Mesenchymal stem cell (in vitro differentiated cells and primary cell): ENCODE measurements around the gene RPS13.
"Not testable (repeated sequence)": the region's sequence is repeated elsewhere in the genome, so short reads cannot be mapped to it uniquely, and the experiment has no call there.

ENCODE experiments used
- DNase-seq: peaks from one replicate; pipeline ENCODE4 v3.0.0-alpha.2; 2013
- H2AFZ ChIP-seq: one replicate; pipeline ENCODE4 v1.6.1; 2013; ENCODE audit warnings: low read depth, mild to moderate bottlenecking, control low read depth, inconsistent platforms, low read length, moderate library complexity
- H2AK5ac ChIP-seq: 2 replicates; pipeline ENCODE4 v1.6.1; 2013; ENCODE audit warnings: low read length, moderate library complexity, mild to moderate bottlenecking, inconsistent platforms; ENCODE audit not compliant: severe bottlenecking
- H2BK120ac ChIP-seq: one replicate; pipeline ENCODE4 v1.6.1; 2013; ENCODE audit warnings: low read depth, mild to moderate bottlenecking, inconsistent platforms, low read length, moderate library complexity
- H2BK12ac ChIP-seq, 2 experiments: one replicate each; pipeline ENCODE4 v1.6.1; 2013; ENCODE audit warnings: inconsistent platforms in 2 of 2, low read length in 2 of 2, mild to moderate bottlenecking in 2 of 2, moderate library complexity in 2 of 2, control low read depth in 1 of 2
- H2BK15ac ChIP-seq: one replicate; pipeline ENCODE4 v1.6.1; 2013; ENCODE audit warnings: mild to moderate bottlenecking, low read depth, inconsistent platforms; ENCODE audit not compliant: poor library complexity, severe bottlenecking
- H2BK5ac ChIP-seq: 2 replicates; pipeline ENCODE4 v1.6.1; 2013; ENCODE audit warnings: low read depth, mild to moderate bottlenecking, low read length, control low read depth, inconsistent platforms; ENCODE audit not compliant: poor library complexity, severe bottlenecking
- H3K14ac ChIP-seq, 2 experiments: one replicate each; pipeline ENCODE4 v1.6.1; 2013; ENCODE audit warnings: inconsistent platforms in 2 of 2, low read length in 2 of 2, control low read depth in 1 of 2, mild to moderate bottlenecking in 1 of 2, moderate library complexity in 1 of 2
- H3K18ac ChIP-seq, 2 experiments: one replicate each; pipeline ENCODE4 v1.6.1; 2013; ENCODE audit warnings: inconsistent platforms in 2 of 2, low read length in 2 of 2, control low read depth in 1 of 2, low read depth in 1 of 2, mild to moderate bottlenecking in 1 of 2
- H3K23ac ChIP-seq, 2 experiments: one replicate each; pipeline ENCODE4 v1.6.1; 2013; ENCODE audit warnings: inconsistent platforms in 2 of 2, low read length in 2 of 2, mild to moderate bottlenecking in 2 of 2, moderate library complexity in 2 of 2, control low read depth in 1 of 2
- H3K27ac ChIP-seq: 2 replicates; pipeline ENCODE4 v1.5.1; 2013; ENCODE audit warnings: mild to moderate bottlenecking, moderate library complexity, low read length, control low read depth, inconsistent platforms; ENCODE audit not compliant: poor library complexity, severe bottlenecking
- H3K27me3 ChIP-seq, 2 experiments: 2 replicates each; pipeline versions ENCODE4 v1.6.1 to v1.7.0; 2013; ENCODE audit warnings: low read length in 2 of 2, mild to moderate bottlenecking in 2 of 2, moderate library complexity in 2 of 2, control low read depth in 1 of 2, inconsistent platforms in 1 of 2; ENCODE audit not compliant: control insufficient read depth in 1 of 2, insufficient read depth in 1 of 2
- H3K36me3 ChIP-seq, 2 experiments: 2 replicates each; pipeline versions ENCODE4 v1.6.1 to v1.7.0; 2013; ENCODE audit warnings: low read length in 2 of 2, control low read depth in 1 of 2, inconsistent platforms in 1 of 2, low read depth in 1 of 2, mild to moderate bottlenecking in 1 of 2; ENCODE audit not compliant: insufficient read depth in 2 of 2, control insufficient read depth in 1 of 2
- H3K4ac ChIP-seq, 2 experiments: one replicate each; pipeline ENCODE4 v1.6.1; 2013; ENCODE audit warnings: inconsistent platforms in 2 of 2, low read length in 2 of 2, mild to moderate bottlenecking in 2 of 2, moderate library complexity in 2 of 2, control low read depth in 1 of 2, low read depth in 1 of 2
- H3K4me1 ChIP-seq: 2 replicates; pipeline ENCODE4 v1.6.1; 2013; ENCODE audit warnings: low read depth, low read length, control low read depth; ENCODE audit not compliant: control insufficient read depth, insufficient read depth
- H3K4me2 ChIP-seq: 2 replicates; pipeline ENCODE4 v1.6.1; 2013; ENCODE audit warnings: low read length, mild to moderate bottlenecking, inconsistent platforms; ENCODE audit not compliant: poor library complexity, severe bottlenecking
- H3K4me3 ChIP-seq, 2 experiments: 2 replicates each; pipeline versions ENCODE4 v1.5.1 to v1.7.0; 2013; ENCODE audit warnings: low read length in 2 of 2, mild to moderate bottlenecking in 2 of 2, control low read depth in 1 of 2, low read depth in 1 of 2; ENCODE audit not compliant: insufficient read depth in 1 of 2
- H3K79me1 ChIP-seq: replicated peaks from 2 replicates; pipeline ENCODE4 v1.6.1; 2013; ENCODE audit warnings: mild to moderate bottlenecking, control low read depth, low read length, inconsistent platforms; ENCODE audit not compliant: poor library complexity, severe bottlenecking
- H3K9ac ChIP-seq: 2 replicates; pipeline ENCODE4 v1.7.0; 2013; ENCODE audit warnings: mild to moderate bottlenecking, low read length, moderate library complexity
- H3K9me3 ChIP-seq: 2 replicates; pipeline ENCODE4 v1.7.0; 2013; ENCODE audit warnings: mild to moderate bottlenecking, low read length; ENCODE audit not compliant: control insufficient read depth
- H4K8ac ChIP-seq: one replicate; pipeline ENCODE4 v1.6.1; 2013; ENCODE audit warnings: inconsistent platforms, mild to moderate bottlenecking, low read length, moderate library complexity
- H4K91ac ChIP-seq: one replicate; pipeline ENCODE4 v1.6.1; 2013; ENCODE audit warnings: mild to moderate bottlenecking, low read length, inconsistent platforms
- WGBS: methylation state at CpG from one replicate; pipeline ENCODE4 v1.1.7; 2013; ENCODE audit warnings: mixed read lengths; 5-methylcytosine and 5-hydroxymethylcytosine counted together

RPS13 gene

DNA sequence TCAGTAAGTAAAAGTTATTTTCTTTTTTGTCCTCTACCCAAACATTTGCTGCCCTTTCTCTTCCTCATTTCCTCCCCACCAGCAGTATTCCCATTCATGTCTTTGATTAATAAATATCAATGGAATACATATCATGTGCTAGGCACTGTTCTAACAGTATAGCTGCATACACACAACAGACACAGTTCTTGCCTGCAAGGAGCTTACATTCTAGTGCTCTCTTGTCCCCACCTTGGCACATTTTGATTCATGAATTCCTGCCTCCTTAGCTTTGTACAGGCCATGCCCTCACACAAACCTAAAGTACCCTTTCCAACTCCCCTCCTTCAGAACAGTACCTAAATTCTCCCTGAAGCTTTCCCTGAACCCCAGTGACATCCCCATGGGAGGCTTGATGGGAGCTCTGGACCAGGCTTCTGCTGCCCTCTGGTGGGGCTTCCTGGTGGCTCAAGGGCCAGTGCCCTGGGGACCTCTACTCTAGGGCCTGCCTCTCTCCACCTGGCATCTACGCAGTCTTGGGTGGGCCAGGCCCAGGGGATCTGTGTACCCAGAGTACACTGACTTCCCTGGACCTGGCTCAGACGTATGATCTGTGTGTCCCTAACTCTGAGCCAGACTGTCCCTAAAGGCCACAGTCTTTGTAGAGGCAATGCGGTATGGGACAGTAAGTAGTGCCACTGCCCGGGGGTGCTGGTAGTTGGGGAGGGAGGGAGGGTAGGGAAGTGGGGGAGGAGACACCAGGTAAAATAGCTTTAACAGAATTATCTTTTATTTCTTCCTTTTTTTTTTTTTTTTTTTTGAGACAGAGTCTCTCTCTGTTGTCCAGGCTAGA is 14.1 kb downstream of the RPS13 start:
- no peaks in the 10 kb centered on the region for H3K79me1 ChIP-seq
- no peak overlapping the region for H3K4me3 ChIP-seq
- H2BK12ac ChIP-seq = no peak overlapping the region
- H3K27me3 ChIP-seq = no peaks in the 10 kb centered on the region
- H2AK5ac ChIP-seq = no peak overlapping the region
- H2AFZ ChIP-seq = no peak overlapping the region
- no peaks in the 10 kb centered on the region for H3K9me3 ChIP-seq
- peak; percentile 59 for DNase-seq
- H3K9ac ChIP-seq = no peak overlapping the region
- H3K27ac ChIP-seq = no peak overlapping the region
- no peak overlapping the region for H3K14ac ChIP-seq
- no peak overlapping the region for H3K4ac ChIP-seq
- no peak overlapping the region for H2BK120ac ChIP-seq
- no peaks in the 10 kb centered on the region for H3K36me3 ChIP-seq
- no peak overlapping the region for H4K8ac ChIP-seq
- H3K4me1 ChIP-seq = no peaks in the 10 kb centered on the region
- no peak overlapping the region for H3K23ac ChIP-seq
- no peak overlapping the region for H3K18ac ChIP-seq
- no peak overlapping the region for H3K4me2 ChIP-seq
- H2BK15ac ChIP-seq = no peak overlapping the region
- WGBS = 72% methylated on average over 3 of the region's 4 CpGs
- no peak overlapping the region for H2BK5ac ChIP-seq
- H4K91ac ChIP-seq = no peak overlapping the region

DNA sequence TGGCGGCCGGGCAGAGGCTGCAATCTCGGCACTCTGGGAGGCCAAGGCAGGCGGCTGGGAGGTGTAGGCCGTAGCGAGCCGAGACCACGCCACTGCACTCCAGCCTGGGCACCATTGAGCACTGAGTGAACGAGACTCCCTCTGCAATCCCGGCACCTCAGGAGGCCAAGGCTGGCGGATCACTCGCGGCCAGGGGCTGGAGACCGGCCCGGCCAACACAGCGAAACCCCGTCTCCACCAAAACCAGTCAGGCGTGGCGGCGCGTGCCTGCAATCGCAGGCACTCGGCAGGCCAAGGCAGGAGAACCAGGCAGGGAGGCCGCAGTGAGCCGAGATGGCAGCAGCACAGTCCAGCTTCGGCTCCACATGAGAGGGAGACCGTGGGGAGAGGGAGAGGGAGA is 26.3 kb downstream of the RPS13 start:
- 93% methylated on average over 21 of the region's 27 CpGs for WGBS
- DNase-seq, H3K36me3 ChIP-seq, H3K4me1 ChIP-seq, H3K18ac ChIP-seq, H3K79me1 ChIP-seq, H4K8ac ChIP-seq, H3K9me3 ChIP-seq, H2AK5ac ChIP-seq, H2BK120ac ChIP-seq, H3K27me3 ChIP-seq, H3K4me3 ChIP-seq, H2BK15ac ChIP-seq, H4K91ac ChIP-seq, H2BK5ac ChIP-seq, H3K14ac ChIP-seq, H2AFZ ChIP-seq, H3K23ac ChIP-seq, H3K9ac ChIP-seq, H3K4ac ChIP-seq, H3K27ac ChIP-seq, H3K4me2 ChIP-seq, H2BK12ac ChIP-seq: not testable (repeated sequence)

DNA sequence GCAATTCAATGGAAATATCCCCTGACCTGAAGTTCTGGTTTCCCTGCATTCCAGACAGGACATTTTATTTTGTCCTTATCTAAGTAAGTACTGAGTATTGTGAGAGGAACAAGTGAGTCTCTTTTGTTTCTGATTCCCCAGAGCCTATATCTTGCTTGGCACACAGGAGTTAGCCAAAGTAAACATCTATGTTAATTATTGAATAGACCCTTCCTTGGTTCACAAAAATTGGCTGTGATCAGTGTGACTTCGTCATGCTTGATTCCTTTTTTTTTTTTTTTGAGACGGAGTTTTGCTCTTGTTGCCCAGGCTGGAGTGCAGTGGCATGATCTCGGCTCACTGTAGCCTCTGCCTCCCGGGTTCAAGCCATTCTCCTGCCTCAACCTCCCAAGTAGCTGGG is 29.0 kb downstream of the RPS13 start:
- not testable (repeated sequence) for H3K27ac ChIP-seq, H3K23ac ChIP-seq, H4K91ac ChIP-seq, H2BK120ac ChIP-seq, H2AK5ac ChIP-seq, H3K4ac ChIP-seq, H3K9ac ChIP-seq, H2BK12ac ChIP-seq, H2BK5ac ChIP-seq, H3K36me3 ChIP-seq, H3K79me1 ChIP-seq, H3K4me1 ChIP-seq, H2BK15ac ChIP-seq, H3K4me2 ChIP-seq, H3K14ac ChIP-seq, H3K27me3 ChIP-seq, H3K9me3 ChIP-seq, H3K4me3 ChIP-seq, DNase-seq, H4K8ac ChIP-seq, H3K18ac ChIP-seq, H2AFZ ChIP-seq
- 86% methylated on average over 4 of the region's 4 CpGs for WGBS

DNA sequence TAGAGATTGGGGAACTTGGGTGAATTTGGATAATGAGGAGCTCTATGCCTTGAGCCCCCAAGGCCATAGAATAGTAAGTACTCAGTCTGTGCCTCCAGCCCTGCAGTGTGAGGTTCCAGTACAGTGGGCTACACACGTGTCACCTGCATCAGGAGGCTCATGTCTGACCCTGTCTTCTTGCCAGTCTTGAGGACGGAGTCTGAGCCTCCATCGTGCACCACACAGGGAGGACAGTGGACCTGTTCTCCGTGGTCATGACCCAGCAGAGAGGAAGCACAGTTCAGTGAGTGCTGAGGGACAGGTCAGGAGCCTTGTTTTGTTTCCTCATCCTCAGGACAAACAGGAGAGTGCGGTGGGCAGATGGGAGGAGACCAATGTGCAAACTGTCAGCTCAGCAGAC is 30.8 kb downstream of the RPS13 start:
- DNase-seq = no peak
- Histone ChIP-seq H4K8ac (no peak overlapping the region), H2AFZ (no peak overlapping the region), H3K4ac (no peak overlapping the region), H3K4me3 (no peak overlapping the region), H2AK5ac (no peak overlapping the region), H2BK15ac (no peak overlapping the region), H3K36me3 (no peaks in the 10 kb centered on the region), H3K18ac (no peak overlapping the region), H3K4me1 (peaks cover 5% of the 10 kb centered on the region), H2BK5ac (no peak overlapping the region), H3K27me3 (peaks cover 0 to 4% of the 10 kb centered on the region in 2 experiments), H3K14ac (no peak overlapping the region), H3K9ac (no peak overlapping the region), H2BK12ac (no peak overlapping the region), H3K27ac (no peak overlapping the region), H2BK120ac (no peak overlapping the region), H3K79me1 (no peaks in the 10 kb centered on the region), H3K23ac (no peak overlapping the region), H3K9me3 (no peaks in the 10 kb centered on the region), H4K91ac (no peak overlapping the region), H3K4me2 (no peak overlapping the region)
- WGBS = 74% methylated on average over 5 of the region's 5 CpGs
